ENCODE results near the gene PSMD12. TPM values are rescaled to one million over a fixed set of nuclear protein-coding genes. Genes with fewer than 3 reads are reported as not detected.
"Not testable (repeated sequence)": the region's sequence is repeated elsewhere in the genome, so short reads cannot be mapped to it uniquely, and the experiment has no call there.

Gene PSMD12
- polyA plus RNA-seq = 10 to 100 TPM; 15.2 to 29.0 (median 18.8) TPM

DNA sequence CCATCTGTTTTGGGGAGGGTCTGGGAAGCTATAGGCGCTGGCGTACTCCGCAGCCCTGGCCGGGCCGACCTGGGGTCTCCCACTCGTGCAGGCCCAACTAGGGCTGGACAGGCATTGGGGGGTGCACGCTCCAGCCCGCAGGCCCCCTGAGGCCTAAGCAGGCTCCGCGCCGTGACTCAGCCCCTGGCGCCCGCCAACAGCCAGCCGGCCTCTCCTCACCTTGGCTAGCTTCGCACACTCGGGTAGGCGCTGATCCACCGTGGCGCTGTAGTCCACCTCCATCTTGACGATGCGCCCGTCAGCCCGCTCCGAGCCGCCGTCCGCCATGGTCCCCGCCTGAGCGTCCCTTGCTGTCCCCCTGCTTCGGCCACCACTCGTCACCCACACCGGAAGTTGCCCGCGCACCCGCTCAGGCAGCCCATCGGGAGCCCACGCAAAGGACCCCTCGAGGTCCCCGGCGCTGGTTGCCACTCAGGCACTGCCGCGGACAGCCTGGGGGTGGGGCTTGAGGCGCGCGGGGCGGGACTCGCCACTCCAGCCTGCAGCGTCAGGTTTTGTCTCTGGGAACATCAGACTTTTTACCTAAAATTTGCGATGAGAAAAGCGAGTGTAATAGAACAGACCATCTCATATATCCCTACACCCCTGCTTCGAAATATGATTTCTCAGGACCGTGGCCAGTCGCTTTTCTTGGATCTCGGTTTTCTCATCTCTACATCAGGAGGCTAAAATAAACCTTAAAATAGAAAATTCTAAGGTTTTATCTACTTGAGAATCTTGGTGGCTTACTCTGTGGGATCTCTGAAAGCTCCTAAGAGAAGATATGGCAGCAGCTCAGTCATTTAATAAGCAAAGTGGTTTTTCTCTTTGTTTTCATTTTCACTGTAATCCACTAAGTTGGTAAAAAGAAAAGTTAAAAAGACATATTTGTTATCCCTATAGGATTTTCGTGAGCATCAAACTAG is at the start of gene PSMD12:
PSMD12 (minus strand) TSS at position 385 of the 965 bp plus-strand sequence; CDS start at position 327, 58 bp downstream.
- peak within 1 kb of the TSS; percentile 88 for H3K27ac ChIP-seq (ENCODE audit: low read depth, low read length)
- 0 to 1% (median 1%) methylated on average over 49 to 55 of the region's 55 CpGs for WGBS, 3 donors

- H3K27ac ChIP-seq (ENCODE audit: low read depth, low read length) = no peak overlapping the region
- 84 to 89% (median 86%) methylated on average over 7 of the region's 7 CpGs for WGBS, 3 donors
Observed at GRCh38 chr17:67415291-67415690, 48.9 kb upstream of the PSMD12 start.

DNA sequence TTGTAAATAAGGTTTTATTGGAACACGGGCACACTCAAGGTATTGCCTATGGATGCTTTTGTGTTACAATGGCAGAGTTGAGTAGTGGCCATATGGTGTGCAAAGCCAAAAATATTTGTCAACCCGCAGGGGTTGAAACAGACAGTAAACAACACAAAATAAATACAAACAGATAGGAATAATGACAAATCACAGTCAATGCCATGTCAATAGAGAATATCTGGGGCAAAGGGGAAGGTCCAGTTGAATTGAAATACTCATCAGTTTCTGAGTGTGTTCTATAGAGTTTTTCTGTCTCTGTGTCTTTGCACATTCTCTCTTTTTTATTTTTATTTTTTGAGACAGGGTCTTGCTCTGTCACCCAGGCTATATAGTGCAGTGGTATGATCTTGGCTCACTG is 48.2 kb upstream of the PSMD12 start:
- 91 to 99% (median 98%) methylated on average over 2 of the region's 2 CpGs for WGBS, 3 donors

DNA sequence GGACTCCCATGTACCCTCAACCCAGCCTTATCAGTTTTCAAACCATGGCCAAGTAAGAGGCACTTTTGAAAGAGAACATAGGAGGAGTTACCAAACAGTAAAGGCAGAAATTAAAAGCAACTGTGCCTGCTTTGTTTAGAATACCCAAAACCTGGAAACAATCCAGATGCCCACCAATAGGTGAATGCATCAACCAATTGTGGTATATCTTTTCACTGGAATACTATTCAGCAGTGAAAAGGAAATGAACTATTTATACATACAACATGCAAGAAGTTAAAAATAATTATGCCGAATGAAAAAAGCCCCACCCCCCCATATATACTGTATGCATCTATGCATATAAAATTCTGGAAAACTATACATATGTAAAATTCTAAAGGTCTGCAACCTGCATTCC is 47.8 kb upstream of the PSMD12 start:
- 98 to 100% (median 100%) methylated on average over 1 of the region's 1 CpG for WGBS, 3 donors
- H3K27ac ChIP-seq (ENCODE audit: low read depth, low read length) = no peak overlapping the region

More for the DNA sequence above, 48.2 kb upstream of the PSMD12 start:
- no peak overlapping the region for H3K27ac ChIP-seq (ENCODE audit: low read depth, low read length)

- no peak overlapping the region for H3K27ac ChIP-seq (ENCODE audit: low read depth, low read length)
- 93 to 94% (median 94%) methylated on average over 5 of the region's 5 CpGs for WGBS, 3 donors
Observed at GRCh38 chr17:67413388-67413787, 47.0 kb upstream of the PSMD12 start.

- 59 to 68% (median 59%) methylated on average over 2 of the region's 2 CpGs for WGBS, 3 donors
- no peak overlapping the region for H3K27ac ChIP-seq (ENCODE audit: low read depth, low read length)
Observed at GRCh38 chr17:67412941-67413340, 46.6 kb upstream of the PSMD12 start.

DNA sequence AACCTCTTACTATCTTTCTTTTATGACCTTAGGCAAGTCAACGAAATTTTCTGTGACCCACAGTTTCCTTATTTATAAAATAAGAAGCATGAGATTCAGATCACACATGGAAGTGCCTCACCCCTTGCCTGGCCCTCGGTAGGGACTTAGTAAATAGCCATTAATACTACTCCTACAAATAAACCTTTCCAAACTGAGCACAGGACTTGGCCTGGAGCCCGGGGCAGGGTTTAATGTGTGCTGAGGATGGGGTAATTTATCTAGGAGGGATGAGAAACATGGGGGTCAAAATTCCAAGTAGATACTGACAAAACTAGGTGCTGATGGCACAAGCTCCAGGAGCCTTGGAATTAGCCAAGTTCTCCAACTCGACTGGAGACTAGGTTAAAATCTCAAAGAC is 45.7 kb upstream of the PSMD12 start:
- no peak overlapping the region for H3K27ac ChIP-seq (ENCODE audit: low read depth, low read length)
- WGBS, 3 donors = 42 to 52% (median 51%) methylated on average over 4 of the region's 4 CpGs

DNA sequence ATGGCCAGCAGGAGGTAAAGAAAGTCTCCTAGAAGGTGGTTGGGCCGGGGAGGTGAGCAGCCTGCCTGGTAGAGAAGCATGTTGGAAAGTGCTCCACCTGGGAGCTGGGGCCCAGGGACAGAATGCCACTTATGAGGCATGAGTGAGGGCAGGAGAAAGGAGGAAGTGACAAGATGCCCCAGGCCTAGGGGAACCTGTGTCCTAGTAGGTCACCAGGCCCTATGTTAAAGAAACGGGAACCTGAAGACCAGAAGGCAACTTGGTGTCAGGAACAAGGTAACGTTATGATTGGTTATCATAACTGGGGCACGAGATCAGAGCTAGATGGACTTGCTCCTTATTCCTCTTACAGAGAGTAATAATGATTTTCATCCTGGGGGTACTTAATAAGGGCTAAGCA is 45.0 kb upstream of the PSMD12 start:
- 82 to 92% (median 84%) methylated on average over 4 of the region's 4 CpGs for WGBS, 3 donors
- no peak overlapping the region for H3K27ac ChIP-seq (ENCODE audit: low read depth, low read length)

- H3K27ac ChIP-seq (ENCODE audit: low read depth, low read length) = not testable (repeated sequence)
- 66 to 78% (median 75%) methylated on average over 3 of the region's 3 CpGs for WGBS, 3 donors
Observed at GRCh38 chr17:67408455-67408830, 42.1 kb upstream of the PSMD12 start.

DNA sequence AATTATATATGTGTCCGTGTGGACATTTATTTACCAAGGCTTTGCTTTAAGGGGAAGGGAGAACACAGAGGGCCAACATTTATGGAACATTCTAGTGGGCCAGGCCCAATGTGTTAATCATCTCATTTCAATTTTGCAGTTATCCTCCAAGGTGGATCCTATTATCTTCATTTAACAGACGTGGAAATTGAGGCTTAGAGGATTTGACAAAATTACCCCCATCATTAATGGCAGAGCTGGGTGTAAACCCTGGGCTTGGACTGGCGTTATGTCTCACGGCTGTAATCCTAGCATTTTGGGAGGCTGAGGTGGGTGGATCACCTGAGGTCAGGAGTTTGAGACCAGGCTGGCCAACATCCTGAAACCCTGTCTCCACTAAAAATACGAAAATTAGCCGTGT is 37.1 kb upstream of the PSMD12 start:
- H3K27ac ChIP-seq (ENCODE audit: low read depth, low read length) = no peak overlapping the region
- WGBS, 3 donors = 86 to 94% (median 93%) methylated on average over 6 of the region's 6 CpGs

DNA sequence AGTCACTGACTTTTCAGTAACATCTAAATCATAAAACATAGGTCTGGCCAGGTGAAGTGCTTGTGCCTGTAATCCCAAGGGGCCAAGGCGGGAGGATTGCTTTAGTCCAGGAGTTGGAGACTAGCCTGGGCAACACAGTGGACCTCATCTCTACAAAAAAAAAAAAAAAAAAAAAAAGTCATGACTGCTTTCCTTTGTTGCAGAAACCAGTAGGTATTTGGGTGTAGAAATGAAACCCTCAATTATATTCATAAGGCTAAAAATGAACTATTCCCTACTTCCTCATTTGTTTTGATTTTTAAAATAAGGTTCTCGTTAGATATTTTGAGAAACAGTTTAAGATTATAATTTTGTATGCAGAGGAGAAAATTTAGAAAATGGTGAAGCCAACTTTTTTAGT is 36.7 kb upstream of the PSMD12 start:
- no peak overlapping the region for H3K27ac ChIP-seq (ENCODE audit: low read depth, low read length)
- 85 to 88% (median 85%) methylated on average over 2 of the region's 2 CpGs for WGBS, 3 donors

DNA sequence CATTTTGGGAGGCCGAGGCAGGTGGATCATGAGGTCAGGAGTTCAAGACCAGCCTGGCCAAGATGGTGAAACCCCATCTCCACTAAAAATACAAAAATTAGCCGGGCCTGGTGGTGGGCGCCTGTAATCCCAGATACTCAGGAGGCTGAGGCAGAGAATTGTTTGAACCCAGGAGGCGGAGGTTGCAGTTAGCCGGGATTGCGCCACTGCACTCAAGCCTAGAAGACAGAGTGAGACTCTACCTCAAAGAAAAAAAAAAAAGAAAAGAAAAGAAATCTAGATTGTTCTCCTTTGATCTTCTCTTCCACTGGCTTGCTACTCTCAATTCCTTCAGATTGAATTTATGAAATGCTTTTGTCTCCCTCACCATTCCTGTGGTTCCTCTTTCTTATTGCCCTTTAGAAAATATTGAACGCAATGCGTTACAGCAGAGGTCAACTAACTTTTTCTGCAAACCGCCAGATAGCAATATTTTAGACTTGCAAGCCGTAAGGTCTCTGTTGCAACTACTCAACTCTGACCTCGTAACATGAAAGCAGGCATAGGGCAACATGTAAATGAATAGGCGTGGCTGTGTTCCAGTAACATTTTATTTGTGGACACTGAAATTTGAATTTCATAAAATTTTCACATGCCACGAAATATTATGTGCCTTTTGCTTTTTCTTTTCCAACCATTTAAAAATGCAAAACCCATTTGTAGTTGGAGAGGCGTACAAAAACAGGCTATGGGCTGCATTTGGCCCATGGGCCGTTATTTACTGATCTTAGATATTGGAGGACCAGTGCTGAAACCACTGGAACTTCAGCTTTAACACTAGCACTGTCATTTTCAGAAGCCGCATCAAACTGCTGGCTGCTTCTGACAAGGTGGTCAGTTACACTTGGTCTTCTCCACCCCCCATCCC is 35.5 kb upstream of the PSMD12 start:
- no peak overlapping the region for H3K27ac ChIP-seq (ENCODE audit: low read depth, low read length)
- 69 to 91% (median 72%) methylated on average over 16 of the region's 16 CpGs for WGBS, 3 donors

- no peak overlapping the region for H3K27ac ChIP-seq (ENCODE audit: low read depth, low read length)
- 90 to 92% (median 91%) methylated on average over 9 of the region's 9 CpGs for WGBS, 3 donors
Observed at GRCh38 chr17:67401106-67401505, 34.7 kb upstream of the PSMD12 start.

GRCh38 chr17:67400193-67400592 is 33.8 kb upstream of the PSMD12 start:
- H3K27ac ChIP-seq (ENCODE audit: low read depth, low read length) = no peak overlapping the region
- 21 to 34% (median 24%) methylated on average over 6 of the region's 6 CpGs for WGBS, 3 donors

GRCh38 chr17:67399676-67400075 is 33.3 kb upstream of the PSMD12 start:
- H3K27ac ChIP-seq (ENCODE audit: low read depth, low read length) = no peak overlapping the region
- WGBS, 3 donors = 74 to 81% (median 80%) methylated on average over 3 of the region's 3 CpGs

- WGBS, 3 donors = 94 to 98% (median 97%) methylated on average over 9 of the region's 9 CpGs
- no peak overlapping the region for H3K27ac ChIP-seq (ENCODE audit: low read depth, low read length)
Observed at GRCh38 chr17:67393809-67394397, 27.5 kb upstream of the PSMD12 start.

GRCh38 chr17:67392111-67392510 is 25.7 kb upstream of the PSMD12 start:
- no peak overlapping the region for H3K27ac ChIP-seq (ENCODE audit: low read depth, low read length)
- 98 to 99% (median 98%) methylated on average over 6 of the region's 6 CpGs for whole genome bisulfite sequencing, 3 donors

GRCh38 chr17:67390646-67391361 is 24.4 kb upstream of the PSMD12 start:
- 20 to 66% (median 61%) methylated on average over 9 of the region's 9 CpGs for WGBS, 3 donors
- H3K27ac ChIP-seq (ENCODE audit: low read depth, low read length) = no peak overlapping the region
